Stimulated activated naive CD8-positive, alpha-beta T cell treated with anti-CD3 and anti-CD28 coated beads, Interleukin-15, Interleukin-2, amounts not matched to agents 100 ng/mL and 50 ng/mL, for 24 hours (primary cell): ENCODE results near the gene PMP22.

ENCODE experiments used
- H3K27ac Mint-ChIP-seq: one replicate; pipeline ENCODE4 v1.8.0; 2021; ENCODE audit warnings: mild to moderate bottlenecking, mixed read lengths
- H3K27me3 Mint-ChIP-seq: one replicate; pipeline ENCODE4 v1.8.0; 2021; ENCODE audit warnings: mixed read lengths
- H3K36me3 Mint-ChIP-seq: one replicate; pipeline ENCODE4 v1.8.0; 2021; ENCODE audit warnings: low read depth, mixed read lengths
- H3K4me1 Mint-ChIP-seq: one replicate; pipeline ENCODE4 v1.8.0; 2021; ENCODE audit warnings: low read depth, mixed read lengths
- H3K4me3 Mint-ChIP-seq: one replicate; pipeline ENCODE4 v1.8.0; 2021; ENCODE audit warnings: mild to moderate bottlenecking, mixed read lengths
- H3K9me3 Mint-ChIP-seq: one replicate; pipeline ENCODE4 v1.8.0; 2021; ENCODE audit warnings: mixed read lengths

Gene PMP22

GRCh38 chr17:15265131-15265530 lies at the start of gene PMP22:
Gene PMP22, minus strand, starts transcription at chr17:15265326. Its CDS starts 4,599 bp downstream, at chr17:15260727.
- Mint-ChIP-seq H3K4me1 (peaks cover 11% of the 10 kb centered on the region), H3K4me3 (no peak within 1 kb of the TSS), H3K9me3 (no peaks in the 10 kb centered on the region), H3K27ac (no peak within 1 kb of the TSS), H3K36me3 (no peaks in the 10 kb centered on the region), H3K27me3 (peaks cover 79% of the 10 kb centered on the region)

- H3K27me3 Mint-ChIP-seq: peaks cover 6% of the 10 kb centered on the region
- no peaks in the 10 kb centered on the region for H3K36me3 Mint-ChIP-seq
- no peaks in the 10 kb centered on the region for H3K4me1 Mint-ChIP-seq
- no peak overlapping the region for H3K4me3 Mint-ChIP-seq
- H3K27ac Mint-ChIP-seq: no peak overlapping the region
- H3K9me3 Mint-ChIP-seq: no peaks in the 10 kb centered on the region
These were observed 46.9 kb upstream of the PMP22 start for GRCh38 chr17:15311996-15312395.

DNA sequence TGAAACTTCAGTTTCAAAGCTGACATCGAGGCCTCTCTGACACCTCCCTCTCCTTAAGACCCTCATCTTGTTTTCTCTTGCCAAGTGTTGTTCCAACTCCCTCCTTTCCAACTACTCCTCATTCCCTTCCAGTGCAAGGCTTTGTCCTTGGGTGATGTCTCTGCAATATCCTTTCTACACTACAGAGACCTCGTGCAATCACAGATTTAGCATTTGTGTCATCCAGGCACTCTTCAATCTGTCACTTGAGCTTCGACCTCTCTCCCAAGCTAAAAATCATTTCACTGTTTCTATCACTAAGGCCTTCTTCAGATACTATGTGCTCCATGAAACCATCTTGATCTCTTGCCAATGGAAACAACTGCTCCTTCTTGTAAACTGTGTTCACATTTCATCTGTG lies 44.7 kb upstream of the PMP22 start:
- Mint-ChIP-seq H3K4me3 (no peak overlapping the region), H3K27me3 (peaks cover 6% of the 10 kb centered on the region)

DNA sequence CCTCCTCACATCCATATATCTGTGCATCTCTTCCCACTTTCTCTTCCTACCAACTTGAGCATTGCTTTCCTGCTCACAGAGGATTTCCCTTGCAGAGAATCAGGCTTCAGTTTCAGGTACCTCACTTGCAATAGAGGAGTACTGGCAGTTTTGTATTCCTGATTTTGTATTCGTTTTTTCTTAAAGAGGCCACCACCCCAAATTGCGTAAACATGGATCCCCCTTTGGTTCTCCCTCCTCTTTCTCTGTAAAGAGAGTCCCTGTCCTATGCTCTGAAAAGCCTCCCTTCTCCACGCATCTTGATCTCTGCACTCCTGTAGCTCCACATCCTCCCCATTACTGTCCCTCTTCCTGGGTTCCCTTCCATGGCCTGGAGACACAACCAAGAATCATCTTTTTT lies 44.1 kb upstream of the PMP22 start:
- H3K27ac Mint-ChIP-seq: no peak overlapping the region
- no peak overlapping the region for H3K4me3 Mint-ChIP-seq
- no peaks in the 10 kb centered on the region for H3K4me1 Mint-ChIP-seq
- no peaks in the 10 kb centered on the region for H3K9me3 Mint-ChIP-seq
- H3K27me3 Mint-ChIP-seq: peaks cover 2% of the 10 kb centered on the region
- H3K36me3 Mint-ChIP-seq: no peaks in the 10 kb centered on the region

More for the DNA sequence above, 44.7 kb upstream of the PMP22 start:
- H3K36me3 Mint-ChIP-seq: no peaks in the 10 kb centered on the region
- H3K4me1 Mint-ChIP-seq: no peaks in the 10 kb centered on the region
- H3K9me3 Mint-ChIP-seq: no peaks in the 10 kb centered on the region
- no peak overlapping the region for H3K27ac Mint-ChIP-seq

GRCh38 chr17:15308758-15309157 lies 43.6 kb upstream of the PMP22 start:
- Mint-ChIP-seq H3K27ac (no peak overlapping the region), H3K4me3 (no peak overlapping the region), H3K27me3 (peaks cover 2% of the 10 kb centered on the region), H3K9me3 (no peaks in the 10 kb centered on the region), H3K36me3 (no peaks in the 10 kb centered on the region), H3K4me1 (no peaks in the 10 kb centered on the region)

DNA sequence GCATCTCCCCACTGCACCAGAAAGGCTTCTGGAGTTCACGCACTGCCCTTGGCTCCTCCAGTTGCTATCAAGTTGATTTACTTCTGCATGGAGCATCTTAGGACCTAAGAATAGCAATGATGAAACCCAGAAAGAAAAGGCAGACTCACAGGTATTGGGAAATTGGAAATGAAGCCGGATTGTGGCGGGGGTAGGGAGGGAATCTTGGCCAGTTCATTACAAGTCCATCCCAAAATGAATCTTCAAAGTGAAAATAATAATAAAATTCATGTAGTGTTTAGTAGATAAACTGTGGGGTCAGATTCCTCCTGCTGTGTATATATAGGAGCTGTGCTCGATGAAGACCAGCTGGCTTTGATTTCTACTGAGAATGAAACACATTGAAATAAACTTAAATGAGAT lies 42.6 kb upstream of the PMP22 start:
- Mint-ChIP-seq H3K27ac (no peak overlapping the region), H3K27me3 (peaks cover 6% of the 10 kb centered on the region), H3K36me3 (no peaks in the 10 kb centered on the region), H3K4me3 (no peak overlapping the region), H3K4me1 (no peaks in the 10 kb centered on the region), H3K9me3 (no peaks in the 10 kb centered on the region)

GRCh38 chr17:15303851-15304250 lies 38.7 kb upstream of the PMP22 start:
- H3K9me3 Mint-ChIP-seq: no peaks in the 10 kb centered on the region
- H3K4me3 Mint-ChIP-seq: no peak overlapping the region
- no peaks in the 10 kb centered on the region for H3K4me1 Mint-ChIP-seq
- H3K27ac Mint-ChIP-seq: no peak overlapping the region
- peaks cover 15% of the 10 kb centered on the region for H3K27me3 Mint-ChIP-seq
- no peaks in the 10 kb centered on the region for H3K36me3 Mint-ChIP-seq

GRCh38 chr17:15303268-15303667 lies 38.1 kb upstream of the PMP22 start:
- H3K27me3 Mint-ChIP-seq: peaks cover 15% of the 10 kb centered on the region
- H3K4me1 Mint-ChIP-seq: no peaks in the 10 kb centered on the region
- no peaks in the 10 kb centered on the region for H3K9me3 Mint-ChIP-seq
- no peaks in the 10 kb centered on the region for H3K36me3 Mint-ChIP-seq
- no peak overlapping the region for H3K27ac Mint-ChIP-seq
- no peak overlapping the region for H3K4me3 Mint-ChIP-seq

DNA sequence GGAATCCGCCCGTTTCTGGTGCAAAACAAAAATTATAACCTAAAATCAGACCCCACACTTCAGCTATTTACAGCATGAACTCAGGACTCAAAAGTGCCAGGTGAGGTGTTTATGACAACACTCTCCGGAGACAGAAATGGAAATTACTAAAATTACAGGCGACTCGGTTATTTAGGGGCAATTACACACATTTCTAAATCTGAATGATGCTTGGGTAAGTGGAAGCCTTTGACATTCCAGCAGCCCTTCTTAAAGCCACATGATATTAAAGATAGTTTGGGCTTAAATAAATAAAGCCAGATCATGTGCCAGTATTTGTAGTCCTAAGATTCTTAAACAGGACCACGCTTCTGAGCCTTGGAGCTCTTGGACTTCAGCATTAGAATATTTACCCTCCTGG lies 36.7 kb upstream of the PMP22 start:
- Mint-ChIP-seq H3K27ac (no peak overlapping the region), H3K36me3 (no peaks in the 10 kb centered on the region), H3K4me3 (no peak overlapping the region), H3K4me1 (no peaks in the 10 kb centered on the region), H3K9me3 (no peaks in the 10 kb centered on the region), H3K27me3 (peaks cover 15% of the 10 kb centered on the region)

GRCh38 chr17:15298176-15298575 lies 33.0 kb upstream of the PMP22 start:
- peaks cover 16% of the 10 kb centered on the region for H3K27me3 Mint-ChIP-seq
- no peak overlapping the region for H3K4me3 Mint-ChIP-seq
- no peaks in the 10 kb centered on the region for H3K9me3 Mint-ChIP-seq
- H3K4me1 Mint-ChIP-seq: no peaks in the 10 kb centered on the region
- H3K27ac Mint-ChIP-seq: no peak overlapping the region
- H3K36me3 Mint-ChIP-seq: no peaks in the 10 kb centered on the region

DNA sequence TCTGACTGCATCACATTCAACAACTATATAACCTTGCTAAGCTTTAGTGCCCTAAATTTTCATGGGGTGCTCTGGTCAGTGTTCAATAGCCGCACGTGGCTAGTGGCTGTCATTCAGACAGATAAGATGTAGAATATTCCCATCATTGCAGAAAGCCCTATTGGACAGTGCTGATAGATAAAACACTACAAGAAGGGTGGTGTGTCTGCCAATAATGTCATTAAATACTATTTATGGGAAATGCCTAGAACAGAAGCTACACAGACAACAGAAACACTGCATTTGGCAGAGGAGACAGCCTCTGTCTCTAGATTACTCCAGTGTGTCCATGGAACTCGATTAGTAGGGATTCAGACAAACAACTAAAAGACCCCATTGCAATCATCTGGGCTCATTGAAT lies 28.4 kb upstream of the PMP22 start:
- Mint-ChIP-seq H3K27me3 (peaks cover 32% of the 10 kb centered on the region), H3K27ac (no peak overlapping the region), H3K36me3 (no peaks in the 10 kb centered on the region), H3K4me1 (no peaks in the 10 kb centered on the region), H3K4me3 (no peak overlapping the region), H3K9me3 (no peaks in the 10 kb centered on the region)

DNA sequence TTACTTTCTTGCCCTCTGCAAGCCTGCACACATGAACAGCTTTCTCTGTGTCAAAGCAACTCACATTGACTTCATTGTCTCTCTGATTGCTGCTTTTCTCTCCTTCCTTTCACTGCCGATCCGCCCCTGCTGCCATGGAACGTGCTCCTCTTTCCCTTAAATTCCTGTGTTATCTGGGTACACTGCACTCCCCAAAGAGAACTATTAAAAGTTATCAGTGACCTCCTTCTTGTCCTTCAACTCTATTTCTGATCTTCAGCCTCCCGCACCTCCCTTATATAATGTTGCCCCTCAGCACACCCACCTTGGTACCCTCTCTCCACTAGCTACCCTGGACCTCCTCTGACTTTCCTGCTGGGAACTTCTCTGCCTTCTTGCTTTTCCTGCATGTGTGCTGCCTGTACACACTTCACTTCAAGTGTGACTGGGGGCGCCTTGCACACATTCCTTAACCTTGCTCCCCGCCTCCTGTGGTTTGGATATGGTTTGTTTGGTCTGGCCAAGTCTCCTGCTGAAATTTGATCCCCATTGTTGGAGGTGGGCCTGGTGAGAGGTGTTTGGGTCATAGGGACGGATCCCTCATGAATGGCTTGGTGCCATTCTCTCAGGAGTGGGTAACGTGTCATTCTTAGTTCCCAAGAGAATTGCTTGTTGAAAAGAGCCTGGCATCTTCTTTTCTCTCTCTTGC lies 26.7 kb upstream of the PMP22 start:
- no peak overlapping the region for H3K4me3 Mint-ChIP-seq
- no peaks in the 10 kb centered on the region for H3K4me1 Mint-ChIP-seq

DNA sequence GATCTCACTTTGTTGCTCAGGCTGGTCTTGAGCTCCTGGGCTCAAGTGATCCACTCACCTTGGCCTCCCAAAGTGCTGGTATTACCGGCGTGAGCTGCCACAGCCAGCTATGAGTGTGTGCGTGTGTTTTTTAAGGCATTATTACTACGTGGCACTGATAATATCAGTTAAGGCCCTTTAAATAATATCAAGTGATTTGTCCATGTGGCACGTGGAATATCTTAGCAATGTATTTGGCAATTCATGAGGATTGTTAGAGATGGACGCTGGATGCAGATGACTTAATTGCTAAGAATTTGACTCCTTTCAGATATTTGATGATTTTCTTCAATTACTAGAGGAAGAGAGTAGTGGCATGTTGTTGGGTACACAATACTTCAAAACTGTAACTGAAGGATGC lies 25.5 kb upstream of the PMP22 start:
- Mint-ChIP-seq H3K9me3 (no peaks in the 10 kb centered on the region), H3K27ac (no peak overlapping the region), H3K36me3 (no peaks in the 10 kb centered on the region), H3K4me1 (no peaks in the 10 kb centered on the region), H3K4me3 (no peak overlapping the region), H3K27me3 (peaks cover 47% of the 10 kb centered on the region)

More for the DNA sequence above, 26.7 kb upstream of the PMP22 start:
- Mint-ChIP-seq H3K36me3 (no peaks in the 10 kb centered on the region), H3K9me3 (no peaks in the 10 kb centered on the region), H3K27ac (no peak overlapping the region), H3K27me3 (peaks cover 43% of the 10 kb centered on the region)

DNA sequence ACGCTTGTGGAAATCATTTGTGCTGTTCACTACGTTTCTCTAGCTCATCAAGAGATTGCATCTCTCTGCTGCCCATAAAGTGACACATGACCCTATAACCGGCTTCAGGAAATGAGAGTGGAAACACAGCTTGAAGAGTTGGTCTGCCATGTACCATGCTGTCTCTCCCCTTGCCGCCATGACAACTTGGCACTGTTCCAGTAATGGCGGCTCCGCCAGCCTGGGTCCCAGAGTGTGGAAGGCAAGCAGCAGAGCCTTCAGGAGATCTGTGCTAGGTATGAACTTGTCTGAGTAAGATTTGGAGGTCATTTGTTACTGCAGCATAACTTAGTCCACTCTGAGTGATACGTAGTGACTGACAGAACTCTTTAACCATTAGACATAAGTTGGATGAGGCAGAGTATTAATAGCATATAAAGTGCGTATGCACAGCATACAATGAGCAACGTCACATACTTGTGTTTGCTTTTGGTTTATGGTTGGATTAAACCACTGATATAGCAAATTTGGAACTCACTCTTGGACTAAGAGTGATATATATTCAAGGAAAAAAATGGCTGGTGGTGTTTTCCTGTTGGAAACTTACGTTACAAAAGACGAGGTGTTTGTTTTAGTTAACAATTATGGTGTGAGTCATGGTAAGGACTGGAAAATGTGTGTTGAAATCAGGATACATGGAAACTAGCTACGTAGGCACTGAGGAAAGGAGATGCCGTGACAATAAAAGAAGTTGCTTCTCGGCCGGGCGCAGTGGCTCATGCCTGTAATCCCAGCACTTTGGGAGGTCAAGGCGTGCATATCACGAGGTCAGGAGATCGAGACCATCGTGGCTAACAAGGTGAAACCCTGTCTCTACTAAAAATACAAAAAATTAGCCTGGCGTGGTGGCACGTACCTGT lies 24.4 kb upstream of the PMP22 start:
- Mint-ChIP-seq H3K27me3 (peaks cover 50% of the 10 kb centered on the region), H3K27ac (no peak overlapping the region), H3K4me3 (no peak overlapping the region), H3K4me1 (no peaks in the 10 kb centered on the region), H3K36me3 (no peaks in the 10 kb centered on the region), H3K9me3 (no peaks in the 10 kb centered on the region)

DNA sequence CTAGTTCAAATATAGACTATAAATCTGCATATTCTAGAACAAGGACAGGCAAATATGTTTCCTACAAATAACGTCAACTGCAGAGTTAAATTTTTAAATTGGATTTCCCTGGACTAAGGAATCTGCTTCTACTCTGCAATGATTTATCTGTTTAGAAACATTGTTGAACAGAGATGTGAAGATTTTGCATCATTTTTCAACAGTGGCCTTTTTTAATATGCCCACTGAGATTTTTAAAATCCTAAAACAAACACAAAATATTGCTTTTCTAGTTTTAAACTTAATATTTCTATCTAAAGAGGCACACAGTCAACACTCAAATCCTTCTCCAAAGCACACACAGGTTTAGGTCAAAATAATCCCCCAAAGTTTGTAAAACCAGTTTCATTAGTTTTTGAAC lies 23.7 kb upstream of the PMP22 start:
- Mint-ChIP-seq H3K27ac (no peak overlapping the region), H3K9me3 (no peaks in the 10 kb centered on the region), H3K36me3 (no peaks in the 10 kb centered on the region), H3K4me3 (no peak overlapping the region), H3K27me3 (peaks cover 55% of the 10 kb centered on the region), H3K4me1 (no peaks in the 10 kb centered on the region)
